Astrocyte (in vitro differentiated cells and primary cell): ENCODE data around the gene DHRS4. TPM values are rescaled to one million over a fixed set of nuclear protein-coding genes. Genes with fewer than 3 reads are reported as not detected.
A peak's percentile ranks its signal among the peaks of the same experiment; 100 is the strongest.

Experiments used
- DNase-seq: peaks from one replicate; pipeline ENCODE4 v3.0.0-alpha.2; 2010; ENCODE audit warnings: low read depth
- FAIRE-seq: peaks from 2 replicates; lab custom pipeline; 2011; peaks lifted over from hg19 to GRCh38; lab: Jason Lieb, UNC
- H2AFZ ChIP-seq: 2 replicates; pipeline ENCODE4 v1.6.0; 2012; ENCODE audit warnings: low read depth, low read length, inconsistent platforms
- H3K27ac ChIP-seq: 2 replicates; pipeline ENCODE4 v1.5.1; 2011; ENCODE audit warnings: low read depth, low read length, inconsistent platforms
- H3K27me3 ChIP-seq: 2 replicates; pipeline ENCODE4 v1.6.0; 2011; ENCODE audit warnings: low read length, inconsistent platforms; ENCODE audit not compliant: insufficient read depth
- H3K36me3 ChIP-seq: 2 replicates; pipeline ENCODE4 v1.5.1; 2011; ENCODE audit warnings: low read length, inconsistent platforms; ENCODE audit not compliant: insufficient read depth
- H3K4me1 ChIP-seq: 2 replicates; pipeline ENCODE4 v1.5.1; 2011; ENCODE audit warnings: low read length, inconsistent platforms; ENCODE audit not compliant: insufficient read depth
- H3K4me2 ChIP-seq: 2 replicates; pipeline ENCODE4 v1.6.0; 2012; ENCODE audit warnings: low read length, inconsistent platforms
- H3K4me3 ChIP-seq: 2 replicates; pipeline ENCODE4 v1.5.1; 2011; ENCODE audit warnings: low read depth, mild to moderate bottlenecking, low read length, inconsistent platforms; ENCODE audit not compliant: insufficient read depth
- H3K79me2 ChIP-seq: 2 replicates; pipeline ENCODE4 v1.6.0; 2012; ENCODE audit warnings: mild to moderate bottlenecking, low read length, inconsistent platforms; ENCODE audit not compliant: insufficient read depth
- H3K9ac ChIP-seq: 2 replicates; pipeline ENCODE4 v1.6.0; 2012; ENCODE audit warnings: mild to moderate bottlenecking, low read length, inconsistent platforms
- H3K9me3 ChIP-seq: 2 replicates; pipeline ENCODE4 v1.5.1; 2012; ENCODE audit warnings: low read depth, mild to moderate bottlenecking, low read length, inconsistent platforms; ENCODE audit not compliant: insufficient read depth
- H4K20me1 ChIP-seq: 2 replicates; pipeline ENCODE4 v1.6.0; 2012; ENCODE audit warnings: low read length, inconsistent platforms; ENCODE audit not compliant: insufficient read depth
- H3K27ac Mint-ChIP-seq: one replicate; pipeline ENCODE4 v1.8.0; 2021; ENCODE audit warnings: mild to moderate bottlenecking, mixed read lengths; ENCODE audit not compliant: unreplicated experiment
- H3K27me3 Mint-ChIP-seq: one replicate; pipeline ENCODE4 v1.8.0; 2021; ENCODE audit warnings: low read depth, mixed read lengths; ENCODE audit not compliant: unreplicated experiment
- H3K36me3 Mint-ChIP-seq: one replicate; pipeline ENCODE4 v1.8.0; 2021; ENCODE audit warnings: low read depth, mixed read lengths; ENCODE audit not compliant: unreplicated experiment
- H3K4me1 Mint-ChIP-seq: one replicate; pipeline ENCODE4 v1.8.0; 2021; ENCODE audit warnings: low read depth, mixed read lengths; ENCODE audit not compliant: unreplicated experiment
- H3K4me3 Mint-ChIP-seq: one replicate; pipeline ENCODE4 v1.8.0; 2021; ENCODE audit warnings: mild to moderate bottlenecking, moderate library complexity, mixed read lengths; ENCODE audit not compliant: unreplicated experiment
- H3K9me3 Mint-ChIP-seq: one replicate; pipeline ENCODE4 v1.8.0; 2021; ENCODE audit warnings: mild to moderate bottlenecking, mixed read lengths; ENCODE audit not compliant: unreplicated experiment
- EZH2 ChIP-seq: IDR thresholded peaks from 2 replicates; pipeline ENCODE4 v1.6.1; 2012; ENCODE audit warnings: mild to moderate bottlenecking, low read length, inconsistent platforms; ENCODE audit not compliant: insufficient read depth
- total RNA-seq: library from RNA; stranded (reverse); gene quantifications from 2 replicates; pipeline ENCODE4 v1.2.1, GENCODE V29; 2021
- TF ChIP-seq, protein P1 (sequence below): IDR thresholded peaks from 2 replicates; pipeline ENCODE4 v1.5.1; 2011; ENCODE audit warnings: low read depth, mild to moderate bottlenecking, inconsistent platforms, low read length, moderate library complexity; ENCODE audit not compliant: insufficient read depth

Gene DHRS4
- total RNA-seq, 1 donor from 2014 or later = 18.4 TPM

DNA sequence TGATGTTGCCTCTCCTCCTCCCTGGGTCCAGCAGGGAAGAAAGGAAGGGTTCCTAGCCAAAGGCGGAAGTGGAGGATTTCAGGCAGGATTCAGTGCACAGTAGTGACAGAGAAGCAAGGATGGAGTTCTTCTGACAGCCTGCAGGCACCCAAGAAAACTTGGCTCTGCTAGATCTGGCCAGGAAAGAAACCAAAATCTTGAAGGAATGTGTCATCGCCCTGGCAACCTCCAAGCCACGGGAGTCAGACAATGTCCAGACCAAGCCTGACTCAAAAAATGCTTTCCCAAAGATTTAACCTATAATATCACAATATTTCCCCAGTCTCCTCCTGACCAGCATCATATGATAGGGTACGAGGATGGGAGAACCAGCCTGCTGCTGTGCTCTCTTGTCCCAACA is 22.8 kb upstream of the DHRS4 start:
- H3K36me3 Mint-ChIP-seq = no peaks in the 10 kb centered on the region
- H3K4me1 Mint-ChIP-seq = peaks cover 7% of the 10 kb centered on the region
- Histone ChIP-seq H3K4me1 (no peaks in the 10 kb centered on the region), H4K20me1 (no peaks in the 10 kb centered on the region), H3K79me2 (no peaks in the 10 kb centered on the region), H3K9ac (no peak overlapping the region), H3K4me2 (no peak overlapping the region), H2AFZ (no peak overlapping the region), H3K9me3 (no peaks in the 10 kb centered on the region), H3K4me3 (no peak overlapping the region), H3K36me3 (no peaks in the 10 kb centered on the region), H3K27ac (no peak overlapping the region), H3K27me3 (no peaks in the 10 kb centered on the region)
- peaks cover 6% of the 10 kb centered on the region for H3K27me3 Mint-ChIP-seq
- H3K27ac Mint-ChIP-seq = no peak overlapping the region
- TF ChIP-seq, protein P1, sequence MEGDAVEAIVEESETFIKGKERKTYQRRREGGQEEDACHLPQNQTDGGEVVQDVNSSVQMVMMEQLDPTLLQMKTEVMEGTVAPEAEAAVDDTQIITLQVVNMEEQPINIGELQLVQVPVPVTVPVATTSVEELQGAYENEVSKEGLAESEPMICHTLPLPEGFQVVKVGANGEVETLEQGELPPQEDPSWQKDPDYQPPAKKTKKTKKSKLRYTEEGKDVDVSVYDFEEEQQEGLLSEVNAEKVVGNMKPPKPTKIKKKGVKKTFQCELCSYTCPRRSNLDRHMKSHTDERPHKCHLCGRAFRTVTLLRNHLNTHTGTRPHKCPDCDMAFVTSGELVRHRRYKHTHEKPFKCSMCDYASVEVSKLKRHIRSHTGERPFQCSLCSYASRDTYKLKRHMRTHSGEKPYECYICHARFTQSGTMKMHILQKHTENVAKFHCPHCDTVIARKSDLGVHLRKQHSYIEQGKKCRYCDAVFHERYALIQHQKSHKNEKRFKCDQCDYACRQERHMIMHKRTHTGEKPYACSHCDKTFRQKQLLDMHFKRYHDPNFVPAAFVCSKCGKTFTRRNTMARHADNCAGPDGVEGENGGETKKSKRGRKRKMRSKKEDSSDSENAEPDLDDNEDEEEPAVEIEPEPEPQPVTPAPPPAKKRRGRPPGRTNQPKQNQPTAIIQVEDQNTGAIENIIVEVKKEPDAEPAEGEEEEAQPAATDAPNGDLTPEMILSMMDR = no peak
- no peak for TF ChIP-seq EZH2
- H3K9me3 Mint-ChIP-seq = peaks cover 3% of the 10 kb centered on the region
- DNase-seq (peak; percentile 23), FAIRE-seq (no peak)
- H3K4me3 Mint-ChIP-seq = no peak overlapping the region

GRCh38 chr14:23931721-23932289 is 21.8 kb upstream of the DHRS4 start:
- H3K27me3 Mint-ChIP-seq = peaks cover 8% of the 10 kb centered on the region
- no peaks in the 10 kb centered on the region for H3K4me1 ChIP-seq
- DNase-seq (no peak), FAIRE-seq (no peak)
- H3K79me2 ChIP-seq = no peaks in the 10 kb centered on the region
- H3K9me3 Mint-ChIP-seq = peaks cover 3% of the 10 kb centered on the region
- no peak for TF ChIP-seq EZH2
- TF ChIP-seq, protein P1 = no peak
- H3K9ac ChIP-seq = no peak overlapping the region
- H3K36me3 ChIP-seq = no peaks in the 10 kb centered on the region
- no peaks in the 10 kb centered on the region for H3K36me3 Mint-ChIP-seq
- peaks cover 7% of the 10 kb centered on the region for H3K4me1 Mint-ChIP-seq
- no peaks in the 10 kb centered on the region for H4K20me1 ChIP-seq
- no peak overlapping the region for H3K27ac ChIP-seq
- H3K27me3 ChIP-seq = no peaks in the 10 kb centered on the region
- H3K9me3 ChIP-seq = no peaks in the 10 kb centered on the region
- H3K4me2 ChIP-seq = no peak overlapping the region
- H3K27ac Mint-ChIP-seq = no peak overlapping the region
- no peak overlapping the region for H3K4me3 ChIP-seq
- H3K4me3 Mint-ChIP-seq = no peak overlapping the region
- H2AFZ ChIP-seq = no peak overlapping the region

- Histone ChIP-seq H3K27me3 (no peaks in the 10 kb centered on the region), H3K79me2 (no peaks in the 10 kb centered on the region), H2AFZ (no peak overlapping the region), H3K4me1 (no peaks in the 10 kb centered on the region), H3K36me3 (no peaks in the 10 kb centered on the region), H3K9me3 (no peaks in the 10 kb centered on the region), H3K27ac (no peak overlapping the region), H4K20me1 (no peaks in the 10 kb centered on the region), H3K4me3 (no peak overlapping the region), H3K4me2 (no peak overlapping the region), H3K9ac (no peak overlapping the region)
- Mint-ChIP-seq H3K27ac (no peak overlapping the region), H3K4me3 (no peak overlapping the region), H3K36me3 (no peaks in the 10 kb centered on the region), H3K4me1 (peaks cover 7% of the 10 kb centered on the region), H3K9me3 (peaks cover 3% of the 10 kb centered on the region), H3K27me3 (peaks cover 8% of the 10 kb centered on the region)
- DNase-seq (no peak), FAIRE-seq (no peak)
- TF ChIP-seq, protein P1 = no peak
These were observed 20.9 kb upstream of the DHRS4 start for GRCh38 chr14:23932639-23933038.
